Thoracic aorta (tissue), 2 donors: ENCODE data around the gene CADM2. TPM values are rescaled to one million over a fixed set of nuclear protein-coding genes. Genes with fewer than 3 reads are reported as not detected.

Experiments used
- ATAC-seq: fragments of 150-250 bp; one replicate; pipeline ENCODE4 v1.8.0; 2017; ENCODE audit warnings: low read depth; ENCODE audit not compliant: insufficient number of reproducible peaks, low FRiP score
- DNase-seq: peaks from one replicate; pipeline ENCODE4 v3.0.0-alpha.2; 2020; ENCODE audit warnings: low spot score
- H3K27ac ChIP-seq, 2 donors: fragments of 200-600 bp; sonication (generic); 1 replicate in 1 of 2; 2 replicates in 1 of 2; pipeline ENCODE4 v1.5.1; 2016; ENCODE audit warnings: mild to moderate bottlenecking in 2 of 2, moderate library complexity in 2 of 2
- H3K27me3 ChIP-seq: fragments of 200-600 bp; sonication (generic); replicated peaks from 2 replicates; pipeline ENCODE4 v1.6.0; 2016; ENCODE audit warnings: mild to moderate bottlenecking; ENCODE audit not compliant: insufficient read depth
- H3K36me3 ChIP-seq: fragments of 200-600 bp; sonication (generic); one replicate; pipeline ENCODE4 v1.5.1; 2016
- H3K4me1 ChIP-seq, 2 donors: fragments of 200-600 bp; sonication (generic); 1 replicate in 1 of 2; 2 replicates in 1 of 2; pipeline versions ENCODE4 v1.5.1 to v1.6.0; 2016; ENCODE audit warnings: low read depth in 2 of 2, mild to moderate bottlenecking in 1 of 2; ENCODE audit not compliant: control insufficient read depth in 1 of 2
- H3K4me3 ChIP-seq: fragments of 200-600 bp; sonication (generic); 2 replicates; pipeline ENCODE4 v1.5.1; 2016; ENCODE audit warnings: mild to moderate bottlenecking
- H3K9me3 ChIP-seq: fragments of 200-600 bp; sonication (generic); 2 replicates; pipeline ENCODE4 v1.5.1; 2016
- total RNA-seq, 2 donors: library from RNA; depleted of rRNA; stranded (reverse); fragments of >200 nt; gene quantifications; one replicate each; pipeline versions ENCODE4 v1.1.0 to v1.2.3, GENCODE V29; 2016
- TF ChIP-seq, protein P1 (sequence below): fragments of 200-600 bp; sonication (generic); IDR thresholded peaks from one replicate; pipeline ENCODE4 v1.5.1; 2019; ENCODE audit warnings: antibody characterized with exemption

The CADM2 gene
- total RNA-seq, 2 donors from 2014 or later: 1.8 TPM; not detected in 1

DNA sequence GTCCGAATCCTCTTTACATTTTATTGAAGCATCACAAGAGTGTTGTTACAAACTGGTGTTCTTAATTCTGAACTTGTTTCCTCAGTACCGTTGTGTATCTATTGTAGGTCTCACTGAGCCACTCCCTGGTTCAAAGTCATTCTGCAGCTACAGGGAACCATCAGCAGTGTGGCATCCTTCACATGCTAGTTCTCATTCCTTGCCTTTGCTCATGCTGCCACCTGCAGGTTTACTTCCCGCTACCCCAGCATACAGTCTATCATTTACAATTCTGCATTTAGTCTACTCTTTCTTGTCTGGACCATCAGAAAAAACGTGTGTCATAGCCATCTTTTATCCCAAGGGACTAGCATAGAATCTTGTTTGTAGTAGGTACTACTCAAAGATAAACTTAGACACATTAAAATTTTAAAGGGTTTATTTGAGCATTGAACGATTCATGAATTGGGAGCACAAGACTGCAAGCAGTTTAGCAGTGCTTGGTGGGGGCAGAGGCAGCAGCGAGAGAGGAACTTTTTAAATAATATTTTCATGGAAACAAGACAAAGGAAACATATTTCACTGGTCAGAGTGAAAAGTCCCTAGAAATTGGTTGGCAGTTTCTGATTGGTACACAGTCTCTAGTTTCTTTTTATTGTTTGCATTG is 402.1 kb downstream of the CADM2 start:
- Histone ChIP-seq H3K9me3 (no peaks in the 10 kb centered on the region), H3K27ac (no peak overlapping the region), H3K27me3 (no peaks in the 10 kb centered on the region), H3K4me3 (no peak overlapping the region), H3K4me1 (no peaks in the 10 kb centered on the region), H3K36me3 (no peaks in the 10 kb centered on the region)
- TF ChIP-seq, protein P1, sequence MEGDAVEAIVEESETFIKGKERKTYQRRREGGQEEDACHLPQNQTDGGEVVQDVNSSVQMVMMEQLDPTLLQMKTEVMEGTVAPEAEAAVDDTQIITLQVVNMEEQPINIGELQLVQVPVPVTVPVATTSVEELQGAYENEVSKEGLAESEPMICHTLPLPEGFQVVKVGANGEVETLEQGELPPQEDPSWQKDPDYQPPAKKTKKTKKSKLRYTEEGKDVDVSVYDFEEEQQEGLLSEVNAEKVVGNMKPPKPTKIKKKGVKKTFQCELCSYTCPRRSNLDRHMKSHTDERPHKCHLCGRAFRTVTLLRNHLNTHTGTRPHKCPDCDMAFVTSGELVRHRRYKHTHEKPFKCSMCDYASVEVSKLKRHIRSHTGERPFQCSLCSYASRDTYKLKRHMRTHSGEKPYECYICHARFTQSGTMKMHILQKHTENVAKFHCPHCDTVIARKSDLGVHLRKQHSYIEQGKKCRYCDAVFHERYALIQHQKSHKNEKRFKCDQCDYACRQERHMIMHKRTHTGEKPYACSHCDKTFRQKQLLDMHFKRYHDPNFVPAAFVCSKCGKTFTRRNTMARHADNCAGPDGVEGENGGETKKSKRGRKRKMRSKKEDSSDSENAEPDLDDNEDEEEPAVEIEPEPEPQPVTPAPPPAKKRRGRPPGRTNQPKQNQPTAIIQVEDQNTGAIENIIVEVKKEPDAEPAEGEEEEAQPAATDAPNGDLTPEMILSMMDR: no peak
- ATAC-seq: no peak
- no peak for DNase-seq

DNA sequence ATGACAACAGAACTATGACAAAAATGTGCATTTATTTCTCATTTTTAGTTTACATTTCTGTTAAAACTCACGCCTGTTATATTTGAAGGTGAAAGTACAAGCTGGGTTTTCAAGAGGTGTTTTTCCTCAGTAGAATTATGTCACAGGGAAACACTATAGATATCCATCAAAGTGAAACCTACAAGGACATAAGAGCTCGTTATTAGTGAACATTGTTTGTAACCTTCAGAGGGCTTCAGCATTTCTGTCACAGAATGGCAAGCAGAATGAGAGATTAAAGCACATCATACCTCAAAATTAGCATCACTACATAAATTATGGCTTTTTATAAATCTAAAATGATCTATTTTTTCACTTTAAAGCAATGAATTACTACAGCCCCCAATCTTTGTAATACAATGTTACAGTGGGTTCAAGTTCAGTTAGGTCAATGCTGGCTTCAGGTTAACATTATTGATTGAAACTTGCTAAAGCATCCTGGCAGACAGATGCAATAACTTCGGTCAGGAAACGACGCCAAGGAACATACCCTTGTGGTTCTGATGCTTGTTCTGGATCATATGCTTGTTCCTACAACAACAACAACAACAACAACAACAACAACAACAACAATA is 405.6 kb downstream of the CADM2 start:
- H3K9me3 ChIP-seq: no peaks in the 10 kb centered on the region
- ATAC-seq: no peak
- H3K27ac ChIP-seq: no peak overlapping the region
- no peaks in the 10 kb centered on the region for H3K4me1 ChIP-seq
- H3K36me3 ChIP-seq: no peaks in the 10 kb centered on the region
- no peaks in the 10 kb centered on the region for H3K27me3 ChIP-seq
- no peak for DNase-seq
- TF ChIP-seq, protein P1: no peak
- H3K4me3 ChIP-seq: no peak overlapping the region

DNA sequence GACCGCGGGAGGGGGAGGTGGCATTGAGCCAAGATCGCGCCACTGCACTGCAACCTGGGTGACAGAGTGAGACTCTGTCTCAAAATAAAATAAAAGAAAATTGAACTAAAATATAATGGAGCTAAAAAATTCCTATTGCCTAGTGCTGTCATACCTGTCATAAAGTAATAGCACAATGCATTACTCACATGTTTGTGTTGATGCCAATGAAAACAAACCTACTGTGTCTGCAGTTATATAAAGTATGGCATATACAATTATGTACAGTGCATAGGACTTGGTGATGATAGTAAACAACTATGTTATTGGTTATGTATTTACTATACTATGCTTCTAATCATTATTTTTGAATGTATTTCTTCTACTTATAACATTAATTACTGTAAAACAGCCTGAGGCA is 411.6 kb downstream of the CADM2 start:
- H3K27me3 ChIP-seq: no peaks in the 10 kb centered on the region
- H3K4me3 ChIP-seq: no peak overlapping the region
- TF ChIP-seq, protein P1: no peak
- H3K27ac ChIP-seq: no peak overlapping the region
- no peaks in the 10 kb centered on the region for H3K36me3 ChIP-seq
- DNase-seq (no peak), ATAC-seq (no peak)
- H3K9me3 ChIP-seq: no peaks in the 10 kb centered on the region
- H3K4me1 ChIP-seq: no peaks in the 10 kb centered on the region

DNA sequence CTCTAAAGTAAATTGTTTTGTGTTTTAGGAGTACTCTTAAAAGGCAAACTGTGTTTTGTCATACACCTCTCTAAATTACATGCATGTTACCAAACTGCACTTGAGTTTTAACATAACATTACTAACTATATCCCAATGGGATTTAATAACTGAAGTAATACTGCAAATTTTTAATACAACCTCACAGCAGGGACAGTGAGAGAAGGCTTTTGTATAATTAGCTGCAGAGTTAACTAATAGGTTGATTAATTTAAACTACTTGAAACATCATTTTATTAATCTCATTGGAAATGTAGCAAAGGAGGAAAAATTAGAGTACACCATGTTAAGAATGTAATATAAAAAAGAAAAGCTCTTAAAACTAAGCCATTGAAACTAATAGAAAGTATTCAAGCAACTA is 417.3 kb downstream of the CADM2 start:
- no peak for DNase-seq
- no peak for ATAC-seq
- H3K36me3 ChIP-seq: no peaks in the 10 kb centered on the region
- H3K27me3 ChIP-seq: no peaks in the 10 kb centered on the region
- H3K4me1 ChIP-seq: no peaks in the 10 kb centered on the region
- no peak overlapping the region for H3K27ac ChIP-seq
- H3K4me3 ChIP-seq: no peak overlapping the region
- TF ChIP-seq, protein P1: no peak
- H3K9me3 ChIP-seq: no peaks in the 10 kb centered on the region

DNA sequence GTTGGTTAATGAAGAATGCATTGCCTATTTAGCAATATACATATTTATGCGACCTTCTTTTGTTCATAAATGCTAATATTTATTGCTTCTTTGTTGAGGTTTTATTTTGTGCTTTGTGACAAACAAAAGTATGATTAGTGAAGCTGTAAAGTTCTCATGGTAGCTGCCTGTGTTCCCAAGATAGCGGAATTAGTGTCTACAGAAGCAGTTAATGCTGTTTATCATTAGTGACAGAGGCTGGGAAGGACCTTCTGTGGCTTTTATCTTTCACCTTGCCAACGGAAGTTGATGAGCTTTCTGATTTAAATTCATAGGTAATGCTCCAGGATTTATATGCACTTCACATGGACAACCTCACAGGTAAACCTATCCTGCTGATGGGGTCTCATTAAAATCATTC is 418.3 kb downstream of the CADM2 start:
- H3K36me3 ChIP-seq: no peaks in the 10 kb centered on the region
- ATAC-seq (no peak), DNase-seq (no peak)
- no peak overlapping the region for H3K4me3 ChIP-seq
- TF ChIP-seq, protein P1: no peak
- H3K27ac ChIP-seq: no peak overlapping the region
- no peaks in the 10 kb centered on the region for H3K27me3 ChIP-seq
- H3K4me1 ChIP-seq: no peaks in the 10 kb centered on the region
- H3K9me3 ChIP-seq: no peaks in the 10 kb centered on the region
